Stimulated activated CD4-positive, alpha-beta T cell treated with anti-CD3 and anti-CD28 coated beads, Interleukin-12 subunit alpha, Interleukin-12 subunit beta, amount 100 ng/mL, for 48 hours (primary cell): Measurements from ENCODE around the gene NUP62.

Experiments used
- DNase-seq, 3 donors: peaks; one replicate each; pipeline ENCODE4 v3.0.0-alpha.2; 2020; ENCODE audit warnings: low read depth in 2 of 3, low spot score in 1 of 3

The NUP62 gene

GRCh38 chr19:49904136-49904535 lies 25.2 kb downstream of the NUP62 start:
- no peak for DNase-seq

GRCh38 chr19:49896863-49897621 lies 32.3 kb downstream of the NUP62 start, which contains the start of gene IL4I1:
TSS of gene IL4I1 (minus strand) at chr19:49896887. CDS start at chr19:49896160, 727 bp downstream.
- peak in 2 of 3 donors; percentile 48 to 58 for DNase-seq

- DNase-seq, result peak in 1 of 3 donors; percentile 31
Measured at GRCh38 chr19:49895566-49896297, 33.6 kb downstream of the NUP62 start.

GRCh38 chr19:49894879-49895565 lies 34.3 kb downstream of the NUP62 start:
- DNase-seq, result peak; percentile 27 to 54 (median 31)

GRCh38 chr19:49894011-49894664 lies 35.2 kb downstream of the NUP62 start:
- no peak for DNase-seq

- DNase-seq, result no peak
Measured at GRCh38 chr19:49892716-49893115, 36.6 kb downstream of the NUP62 start.

GRCh38 chr19:49891393-49891792 lies 37.9 kb downstream of the NUP62 start:
- no peak for DNase-seq

- DNase-seq, result peak; percentile 33 to 61 (median 53)
Measured at GRCh38 chr19:49890349-49891311, 38.7 kb downstream of the NUP62 start.

- peak; percentile 60 to 74 (median 72) for DNase-seq
Measured at GRCh38 chr19:49889687-49890348, 39.5 kb downstream of the NUP62 start.

- DNase-seq, result no peak
Measured at GRCh38 chr19:49889038-49889686, 40.1 kb downstream of the NUP62 start.

GRCh38 chr19:49888510-49888824 lies 40.8 kb downstream of the NUP62 start:
- DNase-seq, result no peak

- DNase-seq, result no peak
Measured at GRCh38 chr19:49887665-49888509, 41.4 kb downstream of the NUP62 start.

GRCh38 chr19:49887037-49887664 lies 42.2 kb downstream of the NUP62 start:
- no peak for DNase-seq

GRCh38 chr19:49884760-49885159 lies 44.5 kb downstream of the NUP62 start:
- no peak for DNase-seq

- DNase-seq, result no peak
Measured at GRCh38 chr19:49884109-49884508, 45.2 kb downstream of the NUP62 start.

- no peak for DNase-seq
Measured at GRCh38 chr19:49883094-49883493, 46.2 kb downstream of the NUP62 start.

- DNase-seq, result no peak
Measured at GRCh38 chr19:49882643-49883042, 46.7 kb downstream of the NUP62 start.
